Stimulated activated CD8-positive, alpha-beta memory T cell treated with anti-CD3 and anti-CD28 coated beads, Interleukin-12 subunit alpha, Interleukin-12 subunit beta, amount 100 ng/mL, for 4 hours (primary cell): Measurements from ENCODE around the gene CEP112.

ENCODE experiments used
- DNase-seq: peaks from one replicate; pipeline ENCODE4 v3.0.0-alpha.2; 2020; ENCODE audit warnings: low read depth

CEP112 gene

GRCh38 chr17:65637786-65638185 is 554.1 kb downstream of the CEP112 start:
- no peak for DNase-seq

- no peak for DNase-seq
Observed at GRCh38 chr17:65634533-65634932, 557.4 kb downstream of the CEP112 start.

GRCh38 chr17:65633988-65634387 is 557.9 kb downstream of the CEP112 start:
- no peak for DNase-seq

GRCh38 chr17:65633146-65633881 is 558.6 kb downstream of the CEP112 start:
- DNase-seq: no peak

- DNase-seq: no peak
Observed at GRCh38 chr17:65630502-65630901, 561.4 kb downstream of the CEP112 start.

GRCh38 chr17:65629234-65629690 is 562.7 kb downstream of the CEP112 start:
- no peak for DNase-seq

- DNase-seq: no peak
Observed at GRCh38 chr17:65628644-65629036, 563.3 kb downstream of the CEP112 start.

- DNase-seq: no peak
Observed at GRCh38 chr17:65627891-65628643, 563.9 kb downstream of the CEP112 start.

- no peak for DNase-seq
Observed at GRCh38 chr17:65627108-65627507, 564.8 kb downstream of the CEP112 start.

GRCh38 chr17:65626451-65626850 is 565.5 kb downstream of the CEP112 start:
- DNase-seq: no peak

- DNase-seq: no peak
Observed at GRCh38 chr17:65618516-65618915, 573.4 kb downstream of the CEP112 start.

- no peak for DNase-seq
Observed at GRCh38 chr17:65617496-65617895, 574.4 kb downstream of the CEP112 start.

- no peak for DNase-seq
Observed at GRCh38 chr17:65609749-65610148, 582.2 kb downstream of the CEP112 start.

GRCh38 chr17:65609286-65609685 is 582.6 kb downstream of the CEP112 start:
- DNase-seq: no peak

GRCh38 chr17:65604070-65604469 is 587.9 kb downstream of the CEP112 start:
- DNase-seq: no peak

- no peak for DNase-seq
Observed at GRCh38 chr17:65601881-65602280, 590.1 kb downstream of the CEP112 start.

- no peak for DNase-seq
Observed at GRCh38 chr17:65601145-65601544, 590.8 kb downstream of the CEP112 start.

GRCh38 chr17:65600518-65600917 is 591.4 kb downstream of the CEP112 start:
- DNase-seq: no peak

- DNase-seq: no peak
Observed at GRCh38 chr17:65599650-65600049, 592.3 kb downstream of the CEP112 start.

GRCh38 chr17:65598746-65599145 is 593.2 kb downstream of the CEP112 start:
- DNase-seq: no peak

GRCh38 chr17:65595071-65595656 is 596.8 kb downstream of the CEP112 start:
- no peak for DNase-seq

- DNase-seq: no peak
Observed at GRCh38 chr17:65593855-65594845, 597.8 kb downstream of the CEP112 start.
